ENCODE measurements around the gene GATA1. TPM values are rescaled to one million over a fixed set of nuclear protein-coding genes. Genes with fewer than 3 reads are reported as not detected.

Gene GATA1
- total RNA-seq, 1 donor from 2014 or later = 0.87 TPM

DNA sequence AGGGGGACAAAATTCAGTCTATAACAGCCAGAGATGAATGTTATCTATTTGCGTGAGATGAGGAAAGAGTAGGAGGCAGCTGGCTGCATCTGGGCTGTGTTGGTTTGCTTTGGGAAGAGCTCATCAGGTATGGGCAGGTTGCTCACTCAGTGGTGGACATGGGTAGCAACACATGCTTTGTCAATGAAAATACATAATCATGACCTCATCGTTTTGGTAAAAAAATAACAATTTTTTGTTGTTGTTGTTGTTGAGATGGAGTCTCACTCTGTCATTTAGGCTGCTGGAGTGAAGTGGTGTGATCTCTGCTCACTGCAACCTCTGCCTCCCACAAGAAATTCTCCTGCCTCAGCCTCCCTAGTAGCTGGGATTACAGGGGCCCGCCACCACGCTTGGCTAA is 41.2 kb upstream of the GATA1 start:
- intact Hi-C loops (cut with DNase I) = no loop called here
- no peaks in the 10 kb centered on the region for H3K4me1 ChIP-seq
- no peak overlapping the region for H3K27ac ChIP-seq
- no peak overlapping the region for H3K4me3 ChIP-seq
- no peaks in the 10 kb centered on the region for H3K27me3 ChIP-seq
- H3K9me3 ChIP-seq = no peaks in the 10 kb centered on the region
- TF ChIP-seq, protein P1, sequence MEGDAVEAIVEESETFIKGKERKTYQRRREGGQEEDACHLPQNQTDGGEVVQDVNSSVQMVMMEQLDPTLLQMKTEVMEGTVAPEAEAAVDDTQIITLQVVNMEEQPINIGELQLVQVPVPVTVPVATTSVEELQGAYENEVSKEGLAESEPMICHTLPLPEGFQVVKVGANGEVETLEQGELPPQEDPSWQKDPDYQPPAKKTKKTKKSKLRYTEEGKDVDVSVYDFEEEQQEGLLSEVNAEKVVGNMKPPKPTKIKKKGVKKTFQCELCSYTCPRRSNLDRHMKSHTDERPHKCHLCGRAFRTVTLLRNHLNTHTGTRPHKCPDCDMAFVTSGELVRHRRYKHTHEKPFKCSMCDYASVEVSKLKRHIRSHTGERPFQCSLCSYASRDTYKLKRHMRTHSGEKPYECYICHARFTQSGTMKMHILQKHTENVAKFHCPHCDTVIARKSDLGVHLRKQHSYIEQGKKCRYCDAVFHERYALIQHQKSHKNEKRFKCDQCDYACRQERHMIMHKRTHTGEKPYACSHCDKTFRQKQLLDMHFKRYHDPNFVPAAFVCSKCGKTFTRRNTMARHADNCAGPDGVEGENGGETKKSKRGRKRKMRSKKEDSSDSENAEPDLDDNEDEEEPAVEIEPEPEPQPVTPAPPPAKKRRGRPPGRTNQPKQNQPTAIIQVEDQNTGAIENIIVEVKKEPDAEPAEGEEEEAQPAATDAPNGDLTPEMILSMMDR (IDR thresholded peaks at IDR 0.05) = no peak
- no peak for DNase-seq
- H3K36me3 ChIP-seq = no peaks in the 10 kb centered on the region
- no peak for ATAC-seq

DNA sequence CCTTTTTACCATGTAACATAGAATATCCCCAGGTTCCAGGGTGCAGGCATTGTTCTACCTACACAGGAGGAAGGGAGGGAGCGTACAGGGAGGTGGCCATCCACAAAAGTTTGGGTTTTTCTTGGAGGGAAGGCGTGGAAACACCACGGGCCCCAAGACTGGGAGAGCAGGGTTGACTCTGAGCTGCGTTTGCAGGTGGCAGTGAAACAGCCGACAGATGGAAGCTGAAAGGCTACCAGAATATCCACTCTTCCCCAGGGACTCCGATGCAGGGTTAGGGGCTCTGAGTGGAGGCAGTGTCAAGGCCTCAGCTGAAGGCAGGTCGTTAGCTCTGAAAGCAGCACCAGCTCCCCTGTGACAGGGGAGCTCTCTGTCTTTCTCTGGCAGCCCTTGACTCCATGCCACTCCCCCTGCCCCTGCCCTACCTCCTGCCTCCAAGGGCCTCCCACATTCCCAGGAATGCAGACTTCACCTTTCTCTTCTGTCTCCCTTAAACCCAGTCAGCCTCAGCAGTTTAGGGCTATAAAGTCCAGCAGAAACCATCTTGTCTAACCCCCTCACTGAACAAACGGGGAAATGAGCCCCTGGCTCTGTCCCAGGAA is 38.9 kb upstream of the GATA1 start:
- H3K9me3 ChIP-seq = no peaks in the 10 kb centered on the region
- intact Hi-C loops (cut with DNase I) = no loop called here
- no peak overlapping the region for H3K4me3 ChIP-seq
- H3K27ac ChIP-seq = no peak overlapping the region
- H3K4me1 ChIP-seq = no peaks in the 10 kb centered on the region
- DNase-seq (no peak), ATAC-seq (no peak)
- no peaks in the 10 kb centered on the region for H3K27me3 ChIP-seq
- TF ChIP-seq, protein P1 (IDR thresholded peaks at IDR 0.05) = no peak
- no peaks in the 10 kb centered on the region for H3K36me3 ChIP-seq

DNA sequence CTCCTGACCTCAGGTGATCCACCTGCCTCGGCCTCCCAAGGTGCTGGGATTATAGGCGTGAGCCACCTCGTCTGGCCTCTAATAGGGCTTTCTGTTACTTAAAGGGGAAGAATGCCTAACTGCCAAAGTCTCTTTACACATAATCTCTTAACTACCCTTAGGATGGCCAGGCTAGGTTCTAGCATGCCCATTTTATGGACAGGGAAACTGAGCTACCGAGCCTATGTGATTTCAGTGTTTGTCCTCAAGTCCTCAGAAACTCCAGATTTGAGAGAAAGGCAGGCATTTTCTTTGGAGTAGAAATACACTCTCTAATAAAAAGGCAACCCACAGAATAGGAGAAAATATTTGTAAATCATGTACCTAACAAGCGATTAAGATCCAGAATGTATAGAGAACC is 37.2 kb upstream of the GATA1 start:
- no peak for ATAC-seq
- no peaks in the 10 kb centered on the region for H3K36me3 ChIP-seq
- no peaks in the 10 kb centered on the region for H3K27me3 ChIP-seq
- intact Hi-C loops (cut with DNase I) = no loop called here
- DNase-seq = no peak
- no peaks in the 10 kb centered on the region for H3K9me3 ChIP-seq
- no peak overlapping the region for H3K4me3 ChIP-seq
- H3K27ac ChIP-seq = no peak overlapping the region
- TF ChIP-seq, protein P1 (IDR thresholded peaks at IDR 0.05) = no peak
- H3K4me1 ChIP-seq = no peaks in the 10 kb centered on the region

DNA sequence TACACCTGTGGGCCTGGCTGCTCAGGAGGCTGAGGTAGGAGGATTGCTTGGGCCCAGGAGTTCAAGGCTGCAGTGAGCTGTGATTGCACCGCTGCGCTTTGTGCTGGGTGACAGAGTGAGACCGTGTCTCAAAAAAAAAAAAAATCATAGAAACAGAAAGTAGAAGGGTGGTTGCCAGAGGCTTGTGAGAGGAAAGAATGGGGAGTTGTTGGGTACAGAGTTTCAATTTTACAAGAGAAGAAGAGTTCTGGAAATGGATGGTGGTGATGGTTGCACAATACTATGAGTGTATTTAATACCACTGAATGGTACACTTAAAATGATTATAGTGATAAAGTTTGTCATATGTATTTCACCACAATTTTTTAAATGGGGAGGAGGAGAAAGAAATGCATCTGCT is 35.0 kb upstream of the GATA1 start:
- H3K27ac ChIP-seq = no peak overlapping the region
- H3K4me1 ChIP-seq = no peaks in the 10 kb centered on the region
- DNase-seq = no peak
- H3K27me3 ChIP-seq = no peaks in the 10 kb centered on the region
- intact Hi-C loops (cut with DNase I) = no loop called here
- H3K9me3 ChIP-seq = no peaks in the 10 kb centered on the region
- no peaks in the 10 kb centered on the region for H3K36me3 ChIP-seq
- no peak overlapping the region for H3K4me3 ChIP-seq
- TF ChIP-seq, protein P1 (IDR thresholded peaks at IDR 0.05) = no peak
- no peak for ATAC-seq

DNA sequence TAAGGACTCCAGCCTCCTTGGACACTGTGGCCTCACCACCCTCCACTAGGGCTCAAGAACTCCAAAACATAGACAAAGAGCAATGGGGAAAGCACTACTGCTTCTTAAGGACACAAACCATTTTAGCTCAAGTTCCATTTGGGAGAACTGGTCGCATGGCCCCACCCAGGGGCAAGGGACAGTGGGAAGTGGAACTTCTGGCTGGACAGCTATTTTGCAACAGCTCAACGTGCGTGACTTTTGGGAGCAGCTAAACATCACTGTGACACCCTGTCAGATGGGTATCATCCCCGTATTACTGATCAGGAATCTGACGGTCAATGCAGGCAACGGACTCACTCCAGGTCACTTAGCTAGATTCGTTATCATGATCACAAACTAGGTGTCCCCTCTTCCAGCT is 33.9 kb upstream of the GATA1 start:
- H3K27ac ChIP-seq = no peak overlapping the region
- intact Hi-C loops (cut with DNase I) = no loop called here
- TF ChIP-seq, protein P1 (IDR thresholded peaks at IDR 0.05) = no peak
- no peaks in the 10 kb centered on the region for H3K27me3 ChIP-seq
- DNase-seq (no peak), ATAC-seq (no peak)
- no peaks in the 10 kb centered on the region for H3K9me3 ChIP-seq
- no peak overlapping the region for H3K4me3 ChIP-seq
- no peaks in the 10 kb centered on the region for H3K4me1 ChIP-seq
- H3K36me3 ChIP-seq = no peaks in the 10 kb centered on the region

DNA sequence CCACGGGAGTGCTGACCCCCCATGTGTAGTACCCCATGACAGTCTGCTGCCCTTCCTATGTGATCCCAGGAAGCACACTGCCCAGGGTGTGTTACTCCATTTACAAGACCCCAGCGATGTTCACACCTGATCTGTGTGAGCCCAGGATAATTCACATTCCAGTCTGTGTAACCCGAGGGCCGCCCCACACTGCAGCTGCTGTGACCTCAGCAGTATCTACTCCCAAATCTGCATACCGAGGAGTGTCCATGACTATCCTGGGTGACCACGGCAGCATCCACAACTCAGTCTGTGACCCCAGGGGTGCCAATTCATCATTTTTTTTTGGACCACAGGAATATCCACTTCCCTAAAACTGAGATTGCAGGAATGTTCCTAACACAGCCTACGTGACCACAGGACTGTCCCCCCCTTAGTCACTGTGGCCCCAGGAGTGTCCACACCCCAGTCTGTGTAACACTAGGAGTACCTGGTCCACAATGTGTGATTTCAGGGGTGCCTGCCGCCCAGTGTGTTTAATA is 32.6 kb upstream of the GATA1 start:
- no peak overlapping the region for H3K4me3 ChIP-seq
- no peaks in the 10 kb centered on the region for H3K27me3 ChIP-seq
- H3K9me3 ChIP-seq = no peaks in the 10 kb centered on the region
- DNase-seq (no peak), ATAC-seq (no peak)
- H3K4me1 ChIP-seq = no peaks in the 10 kb centered on the region
- TF ChIP-seq, protein P1 (IDR thresholded peaks at IDR 0.05) = no peak
- H3K27ac ChIP-seq = no peak overlapping the region
- H3K36me3 ChIP-seq = no peaks in the 10 kb centered on the region
- intact Hi-C loops (cut with DNase I) = no loop called here
